Gastrocnemius medialis (tissue), 4 donors: ENCODE results near the gene ZNF837. TPM values are rescaled to one million over a fixed set of nuclear protein-coding genes. Genes with fewer than 3 reads are reported as not detected.

Source experiments
- ATAC-seq, 2 donors: fragments of 150-250 bp; one replicate each; pipeline ENCODE4 v1.9.1; 2016
- DNase-seq, 2 donors: peaks; one replicate each; pipeline ENCODE4 v3.0.0-alpha.2; 2019
- H3K27ac ChIP-seq, 4 donors: fragments of 200-600 bp; sonication (generic); 1 replicate in 1 of 4; 2 replicates in 3 of 4; pipeline ENCODE4 v1.5.1; 2016 to 2018; ENCODE audit warnings: mild to moderate bottlenecking in 2 of 4, moderate library complexity in 1 of 4
- H3K27me3 ChIP-seq, 3 donors: fragments of 200-600 bp; sonication (generic) in 2 of 3; 1 replicate in 1 of 3; 2 replicates in 2 of 3; pipeline versions ENCODE4 v1.5.1 to v1.6.0; 2016 to 2019; ENCODE audit warnings: mild to moderate bottlenecking in 1 of 3, moderate library complexity in 1 of 3
- H3K36me3 ChIP-seq, 2 donors: fragments of 200-600 bp; sonication (generic) in 1 of 2; one replicate each; pipeline ENCODE4 v1.5.1; 2017 to 2018
- H3K4me1 ChIP-seq, 2 donors: fragments of 200-600 bp; sonication (generic) in 1 of 2; one replicate each; pipeline ENCODE4 v1.5.1; 2016 to 2017; ENCODE audit warnings: mild to moderate bottlenecking in 2 of 2
- H3K4me3 ChIP-seq, 4 donors: fragments of 200-600 bp; sonication (generic) in 3 of 4; 1 replicate in 1 of 4; 2 replicates in 3 of 4; pipeline ENCODE4 v1.5.1; 2016 to 2019; ENCODE audit warnings: mild to moderate bottlenecking in 2 of 4
- H3K9me3 ChIP-seq, 3 donors: fragments of 200-600 bp; sonication (generic) in 2 of 3; 1 replicate in 1 of 3; 2 replicates in 2 of 3; pipeline ENCODE4 v1.5.1; 2016 to 2019
- CTCF ChIP-seq, 5 experiments: fragments of 450-650 bp in 3 of 5; fragments of 200-600 bp in 2 of 5; sonication (generic) in 2 of 5; IDR thresholded peaks in 4 of 5; conservative IDR thresholded peaks in 1 of 5; 1 replicate in 4 of 5; 2 replicates in 1 of 5; pipeline ENCODE4 v1.5.1; 2016 to 2019; ENCODE audit warnings: antibody characterized with exemption in 5 of 5, mild to moderate bottlenecking in 3 of 5, moderate library complexity in 3 of 5
- POLR2A ChIP-seq, 2 donors: fragments of 450-650 bp; IDR thresholded peaks; one replicate each; pipeline ENCODE4 v1.6.1; 2017; ENCODE audit warnings: antibody characterized with exemption in 2 of 2, mild to moderate bottlenecking in 2 of 2, moderate library complexity in 2 of 2
- in situ Hi-C, 4 donors: fragments of 200-750 bp; cut with MboI; loops; one replicate each; pipeline versions ENCODE4 v1.15.0 to v1.8.0; 2017; ENCODE audit warnings: low sequenced_read_pairs in 4 of 4
- intact Hi-C: fragments of 100-400 bp; cut with DNase I; formaldehyde crosslinking; loops from one replicate; pipeline ENCODE4 v1.15.1; 2023; ENCODE audit warnings: low total_unique reads
- total RNA-seq, 4 donors: library from RNA; depleted of rRNA; stranded (reverse); fragments of >200 nt; gene quantifications; one replicate each; pipeline versions ENCODE4 v1.1.0 to v1.2.3, GENCODE V29; 2016

ZNF837 gene
- total RNA-seq, 4 donors from 2014 or later, result 0.11 to 0.36 TPM; not detected in 2

- H3K9me3 ChIP-seq, result no peaks in the 10 kb centered on the region
- DNase-seq (no peak), ATAC-seq (no peak)
- H3K4me3 ChIP-seq, result peak overlapping the region; percentile 58 to 62 (median 61)
- peak overlapping the region in 1 of 4 donors; percentile 49 for H3K27ac ChIP-seq
- intact Hi-C loops, result no loop called here
- H3K4me1 ChIP-seq, result peaks cover 8 to 17% of the 10 kb centered on the region in 2 donors
- TF ChIP-seq CTCF (IDR thresholded peaks at IDR 0.05 in 4 of 5, conservative IDR thresholded peaks at IDR 0.05 in 1 of 5) (no peak), POLR2A (IDR thresholded peaks at IDR 0.05) (no peak)
- no peaks in the 10 kb centered on the region for H3K36me3 ChIP-seq
- in situ Hi-C loops, result no loop called here
- peaks cover 18 to 25% (median 19%) of the 10 kb centered on the region in 3 donors for H3K27me3 ChIP-seq
Observed at GRCh38 chr19:58400316-58400915, 19.6 kb upstream of the ZNF837 start.

GRCh38 chr19:58399903-58400302, 19.1 kb upstream of the ZNF837 start:
- ATAC-seq (no peak), DNase-seq (no peak)
- Histone ChIP-seq H3K9me3 (no peaks in the 10 kb centered on the region), H3K4me1 (peaks cover 8 to 17% of the 10 kb centered on the region in 2 donors), H3K36me3 (peaks cover 0 to 1% of the 10 kb centered on the region in 2 donors), H3K27ac (no peak overlapping the region), H3K27me3 (peaks cover 18 to 25% (median 19%) of the 10 kb centered on the region in 3 donors), H3K4me3 (no peak overlapping the region)
- intact Hi-C loops (no loop called here), in situ Hi-C loops (no loop called here)
- TF ChIP-seq CTCF (IDR thresholded peaks at IDR 0.05 in 4 of 5, conservative IDR thresholded peaks at IDR 0.05 in 1 of 5) (no peak), POLR2A (IDR thresholded peaks at IDR 0.05) (no peak)

GRCh38 chr19:58398545-58398944, 17.7 kb upstream of the ZNF837 start:
- Histone ChIP-seq H3K27ac (no peak overlapping the region), H3K4me1 (peaks cover 8 to 17% of the 10 kb centered on the region in 2 donors), H3K36me3 (peaks cover 0 to 15% of the 10 kb centered on the region in 2 donors), H3K9me3 (no peaks in the 10 kb centered on the region), H3K4me3 (no peak overlapping the region), H3K27me3 (peaks cover 18 to 25% (median 19%) of the 10 kb centered on the region in 3 donors)
- TF ChIP-seq CTCF (IDR thresholded peaks at IDR 0.05 in 4 of 5, conservative IDR thresholded peaks at IDR 0.05 in 1 of 5) (no peak), POLR2A (IDR thresholded peaks at IDR 0.05) (no peak)
- ATAC-seq, result no peak
- DNase-seq, result no peak
- intact Hi-C loops, result no loop called here
- in situ Hi-C loops, result no loop called here

- ATAC-seq, result no peak
- Histone ChIP-seq H3K9me3 (no peaks in the 10 kb centered on the region), H3K4me1 (peaks cover 8 to 17% of the 10 kb centered on the region in 2 donors), H3K27me3 (peaks cover 18 to 25% (median 19%) of the 10 kb centered on the region in 3 donors), H3K4me3 (no peak overlapping the region), H3K36me3 (peaks cover 0 to 20% of the 10 kb centered on the region in 2 donors), H3K27ac (no peak overlapping the region)
- DNase-seq, result no peak
- intact Hi-C loops, result no loop called here
- in situ Hi-C loops, result no loop called here
- TF ChIP-seq POLR2A (IDR thresholded peaks at IDR 0.05) (no peak), CTCF (IDR thresholded peaks at IDR 0.05 in 4 of 5, conservative IDR thresholded peaks at IDR 0.05 in 1 of 5) (no peak)
Observed at GRCh38 chr19:58398087-58398486, 17.3 kb upstream of the ZNF837 start.
